ENCODE measurements around the gene ATG16L1. TPM values are rescaled to one million over a fixed set of nuclear protein-coding genes. Genes with fewer than 3 reads are reported as not detected.

Gene ATG16L1
- total RNA-seq, 1 donor from 2014 or later = 26.6 TPM

- H3K27ac ChIP-seq = no peak overlapping the region
- intact Hi-C loops (cut with DNase I) = no loop called here
- H3K27me3 ChIP-seq = no peaks in the 10 kb centered on the region
- H3K4me3 ChIP-seq = no peak overlapping the region
- no peaks in the 10 kb centered on the region for H3K4me1 ChIP-seq
- ATAC-seq = no peak
- no peak for DNase-seq
- H3K36me3 ChIP-seq = no peaks in the 10 kb centered on the region
- H3K9me3 ChIP-seq = no peaks in the 10 kb centered on the region
- no peak for TF ChIP-seq CTCF (IDR thresholded peaks at IDR 0.05)
Measured at GRCh38 chr2:233244818-233245217, 6.7 kb upstream of the ATG16L1 start.

GRCh38 chr2:233245406-233245805 lies 6.1 kb upstream of the ATG16L1 start:
- Histone ChIP-seq H3K4me1 (no peaks in the 10 kb centered on the region), H3K36me3 (no peaks in the 10 kb centered on the region), H3K27ac (no peak overlapping the region), H3K4me3 (no peak overlapping the region), H3K9me3 (no peaks in the 10 kb centered on the region), H3K27me3 (no peaks in the 10 kb centered on the region)
- DNase-seq (no peak), ATAC-seq (no peak)
- no peak for TF ChIP-seq CTCF (IDR thresholded peaks at IDR 0.05)
- intact Hi-C loops (cut with DNase I) = no loop called here

GRCh38 chr2:233247116-233247515 lies 4.4 kb upstream of the ATG16L1 start:
- intact Hi-C loops (cut with DNase I) = no loop called here
- no peaks in the 10 kb centered on the region for H3K27me3 ChIP-seq
- no peaks in the 10 kb centered on the region for H3K36me3 ChIP-seq
- no peak for ATAC-seq
- TF ChIP-seq CTCF (IDR thresholded peaks at IDR 0.05) = no peak
- H3K4me1 ChIP-seq = no peaks in the 10 kb centered on the region
- DNase-seq = no peak
- no peak overlapping the region for H3K4me3 ChIP-seq
- H3K9me3 ChIP-seq = no peaks in the 10 kb centered on the region
- H3K27ac ChIP-seq = no peak overlapping the region

- intact Hi-C loops (cut with DNase I) = no loop called here
- H3K36me3 ChIP-seq = no peaks in the 10 kb centered on the region
- no peaks in the 10 kb centered on the region for H3K27me3 ChIP-seq
- no peak overlapping the region for H3K27ac ChIP-seq
- no peaks in the 10 kb centered on the region for H3K9me3 ChIP-seq
- no peak overlapping the region for H3K4me3 ChIP-seq
- ATAC-seq (no peak), DNase-seq (no peak)
- no peak for TF ChIP-seq CTCF (IDR thresholded peaks at IDR 0.05)
- H3K4me1 ChIP-seq = peaks cover 4% of the 10 kb centered on the region
Measured at GRCh38 chr2:233247744-233248143, 3.7 kb upstream of the ATG16L1 start.

GRCh38 chr2:233248999-233249398 lies 2.5 kb upstream of the ATG16L1 start:
- ATAC-seq (no peak), DNase-seq (no peak)
- Histone ChIP-seq H3K36me3 (peaks cover 5% of the 10 kb centered on the region), H3K27me3 (no peaks in the 10 kb centered on the region), H3K27ac (no peak overlapping the region), H3K9me3 (no peaks in the 10 kb centered on the region), H3K4me3 (no peak overlapping the region), H3K4me1 (peaks cover 16% of the 10 kb centered on the region)
- TF ChIP-seq CTCF (IDR thresholded peaks at IDR 0.05) = no peak
- intact Hi-C loops (cut with DNase I) = no loop called here

GRCh38 chr2:233250568-233250967 lies 905 bp upstream of the ATG16L1 start:
- no peak overlapping the region for H3K4me3 ChIP-seq
- H3K4me1 ChIP-seq = peaks cover 16% of the 10 kb centered on the region
- intact Hi-C loops (cut with DNase I) = loop anchor here (10.0 kb wide), 1 partner anchor 406 kb away; no protein-coding TSS in a partner anchor
- H3K27me3 ChIP-seq = no peaks in the 10 kb centered on the region
- H3K9me3 ChIP-seq = no peaks in the 10 kb centered on the region
- ATAC-seq = no peak
- TF ChIP-seq CTCF (IDR thresholded peaks at IDR 0.05) = no peak
- H3K27ac ChIP-seq = no peak overlapping the region
- H3K36me3 ChIP-seq = peaks cover 16% of the 10 kb centered on the region
- no peak for DNase-seq
